SK-N-SH (cell line): ENCODE measurements around the gene ZXDC. TPM values are rescaled to one million over a fixed set of nuclear protein-coding genes. Genes with fewer than 3 reads are reported as not detected.

Source experiments
- CTCF ChIA-PET: fragments of 300-600, 350-600 bp; formaldehyde crosslinking; extraction: SDS; loops from one replicate; lab custom pipeline; 2021; lab: Yijun Ruan, JAX
- POLR2A ChIA-PET: fragments of 350-600 bp; sonication (Branson Sonifier 250); formaldehyde crosslinking; extraction: SDS; loops from one replicate; lab custom pipeline; 2020; ENCODE audit warnings: antibody characterized with exemption, inconsistent platforms; lab: Yijun Ruan, JAX
- DNase-seq: peaks from one replicate; pipeline ENCODE4 v3.0.0; 2012
- H2AFZ ChIP-seq: fragments of 200-600 bp; sonication (generic); 2 replicates; pipeline ENCODE4 v1.8.1; 2016; ENCODE audit warnings: antibody characterized with exemption, mild to moderate bottlenecking, low read depth
- H3F3A ChIP-seq: fragments of 200-600 bp; sonication (generic); replicated peaks from 2 replicates; pipeline ENCODE3; 2016; ENCODE audit warnings: antibody characterized with exemption, mild to moderate bottlenecking; ENCODE audit not compliant: insufficient read depth
- H3K27ac ChIP-seq, 2 experiments: fragments of 200-500 bp in 1 of 2; fragments of 200-600 bp in 1 of 2; sonication (Bioruptor generic) in 1 of 2; sonication (generic), shearing (Covaris generic) in 1 of 2; 2 replicates each; pipeline versions ENCODE4 v1.5.1 to v1.6.1; 2014 to 2016; ENCODE audit warnings: low read depth in 2 of 2, inconsistent platforms in 1 of 2, low read length in 1 of 2, mild to moderate bottlenecking in 1 of 2, mixed read lengths in 1 of 2
- H3K27me3 ChIP-seq: fragments of 200-600 bp; sonication (generic), shearing (Covaris generic); 2 replicates; pipeline ENCODE4 v1.6.1; 2016; ENCODE audit warnings: mixed run types; ENCODE audit not compliant: insufficient read depth
- H3K36me3 ChIP-seq, 2 experiments: fragments of 200-500 bp in 1 of 2; fragments of 200-600 bp in 1 of 2; sonication (Bioruptor generic) in 1 of 2; sonication (generic) in 1 of 2; replicated peaks in 1 of 2; 2 replicates each; pipeline versions ENCODE3 to v1.5.1; 2014 to 2016; ENCODE audit warnings: low read length in 1 of 2, mild to moderate bottlenecking in 1 of 2; ENCODE audit not compliant: insufficient read depth in 2 of 2, control insufficient read depth in 1 of 2
- H3K4me1 ChIP-seq, 2 experiments: fragments of 200-500 bp in 1 of 2; fragments of 200-600 bp in 1 of 2; sonication (Bioruptor generic) in 1 of 2; sonication (generic), shearing (Covaris generic) in 1 of 2; 2 replicates each; pipeline versions ENCODE4 v1.5.1 to v1.6.1; 2014 to 2016; ENCODE audit warnings: low read depth in 1 of 2, low read length in 1 of 2, mixed run types in 1 of 2; ENCODE audit not compliant: insufficient read depth in 2 of 2, control insufficient read depth in 1 of 2
- H3K4me2 ChIP-seq: fragments of 200-600 bp; sonication (generic), shearing (Covaris generic); 2 replicates; pipeline ENCODE4 v1.6.1; 2017; ENCODE audit warnings: mixed run types
- H3K4me3 ChIP-seq, 2 experiments: fragments of 200-500 bp in 1 of 2; fragments of 200-600 bp in 1 of 2; sonication (Bioruptor generic) in 1 of 2; sonication (generic), shearing (Covaris generic) in 1 of 2; 2 replicates each; pipeline versions ENCODE4 v1.5.1 to v1.8.1; 2014 to 2016; ENCODE audit warnings: low read depth in 2 of 2, inconsistent platforms in 1 of 2, low read length in 1 of 2, mild to moderate bottlenecking in 1 of 2, mixed read lengths in 1 of 2, moderate library complexity in 1 of 2
- H3K79me2 ChIP-seq: fragments of 200-600 bp; sonication (generic); 2 replicates; pipeline ENCODE4 v1.8.1; 2017; ENCODE audit warnings: mild to moderate bottlenecking; ENCODE audit not compliant: insufficient read depth
- H3K9ac ChIP-seq: fragments of 200-600 bp; sonication (generic); 2 replicates; pipeline ENCODE4 v1.6.1; 2017; ENCODE audit warnings: mixed run types
- H3K9me2 ChIP-seq: fragments of 200-600 bp; sonication (generic); 2 replicates; pipeline ENCODE4 v1.6.1; 2017; ENCODE audit warnings: mixed run types
- H3K9me3 ChIP-seq: fragments of 200-600 bp; sonication (generic); 2 replicates; pipeline ENCODE4 v1.6.1; 2017; ENCODE audit warnings: mixed run types, mild to moderate bottlenecking, moderate library complexity
- H4K20me1 ChIP-seq: fragments of 200-600 bp; sonication (generic); 2 replicates; pipeline ENCODE4 v1.6.1; 2017; ENCODE audit warnings: mild to moderate bottlenecking, mixed run types; ENCODE audit not compliant: insufficient read depth
- FOXM1 ChIP-seq: IDR thresholded peaks from 2 replicates; pipeline ENCODE4 v1.4.0; 2012; ENCODE audit warnings: low read depth, mild to moderate bottlenecking
- GABPA ChIP-seq: IDR thresholded peaks from 2 replicates; pipeline ENCODE4 v1.4.0; 2012; ENCODE audit warnings: low read depth, mild to moderate bottlenecking
- GATA2 ChIP-seq: sonication (generic); formaldehyde crosslinking; IDR thresholded peaks from 2 replicates; pipeline ENCODE4 v1.5.0; 2020; ENCODE audit warnings: mild to moderate bottlenecking, missing genetic modification reagents
- JUND ChIP-seq: IDR thresholded peaks from 2 replicates; pipeline ENCODE4 v1.4.0; 2012
- MEF2A ChIP-seq: IDR thresholded peaks from 2 replicates; pipeline ENCODE4 v1.4.0; 2012; ENCODE audit warnings: low read depth, borderline replicate concordance
- POLR2AphosphoS5 ChIP-seq: IDR thresholded peaks from 2 replicates; pipeline ENCODE4 v1.6.1; 2012; ENCODE audit warnings: low read depth, low read length
- RFX5 ChIP-seq: IDR thresholded peaks from 2 replicates; pipeline ENCODE4 v1.6.1; 2012; ENCODE audit warnings: mild to moderate bottlenecking, improper control_type of control experiment, low read length
- WGBS: methylation state at CpG from one replicate; pipeline ENCODE4 v1.1.6; 2017; ENCODE audit warnings: low lambda C conversion rate; 5-methylcytosine and 5-hydroxymethylcytosine counted together
- polyA plus RNA-seq, 3 experiments: library from polyadenylated mRNA; depleted of rRNA; stranded (reverse); fragments of >200 nt; gene quantifications; 2 replicates each; pipeline ENCODE4 v1.2.3, GENCODE V29; 2012
- TF ChIP-seq, protein P1 (sequence below): fragments of 200-600 bp; sonication (generic); IDR thresholded peaks from 2 replicates; pipeline ENCODE4 v1.6.1; 2017; ENCODE audit warnings: antibody characterized with exemption, mild to moderate bottlenecking, moderate library complexity
- TF ChIP-seq, protein P2 (sequence below): fragments of 150-350 bp; IDR thresholded peaks from 2 replicates; pipeline ENCODE4 v1.6.1; 2017; ENCODE audit warnings: antibody characterized with exemption, low read length, low read depth, borderline replicate concordance
- TF ChIP-seq, protein P3 (sequence below): IDR thresholded peaks from 2 replicates; pipeline ENCODE4 v1.6.1; 2012; ENCODE audit warnings: mild to moderate bottlenecking, low read depth, low read length, moderate library complexity
- TF ChIP-seq, protein P4 (sequence below): fragments of 150-350 bp; IDR thresholded peaks from 2 replicates; pipeline ENCODE4 v1.6.1; 2016; ENCODE audit warnings: mild to moderate bottlenecking, low read depth, low read length
- TF ChIP-seq, protein P5 (sequence below): IDR thresholded peaks from 2 replicates; pipeline ENCODE4 v1.4.0; 2012; ENCODE audit warnings: low read depth, borderline replicate concordance

The ZXDC gene
- polyA plus RNA-seq, 1 of the 3 experiments (the other 2 are of a cell fraction) = 8.5 TPM

DNA sequence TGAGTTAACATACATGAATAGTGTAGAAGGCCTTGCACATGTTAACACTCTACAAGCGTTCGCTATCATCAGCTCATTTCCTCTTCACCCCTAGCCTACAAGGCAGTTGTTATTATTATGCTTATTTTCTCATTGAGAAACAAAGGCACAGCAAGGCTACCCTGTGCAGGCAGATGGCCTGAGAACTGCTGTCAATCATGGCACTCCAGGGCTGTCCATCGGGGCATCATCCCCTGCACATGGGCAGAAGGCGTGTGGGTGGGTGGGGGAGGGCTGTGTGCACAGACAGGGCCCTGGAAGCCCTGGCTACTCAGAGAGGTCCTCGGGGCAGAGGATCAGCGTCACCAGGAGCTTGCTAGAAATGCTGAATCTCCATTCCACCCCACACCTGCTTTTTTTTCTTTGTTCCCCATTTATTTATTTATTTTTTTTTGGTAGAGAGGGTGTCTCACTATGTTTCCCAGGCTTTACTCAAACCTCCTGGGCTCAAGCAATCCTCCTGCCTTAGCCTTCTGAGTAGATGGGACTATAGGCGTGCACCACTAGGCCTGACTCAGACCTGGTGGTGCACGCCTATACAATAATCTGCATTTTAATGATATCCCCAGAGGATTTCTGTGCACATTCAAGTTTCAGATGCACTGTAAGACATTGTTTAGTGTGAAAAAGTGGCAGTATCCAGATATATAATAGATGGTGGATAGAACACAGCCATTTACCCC, 9.6 kb upstream of the ZXDC start:
- H3K36me3 ChIP-seq = no peaks in the 10 kb centered on the region
- no peak overlapping the region for H3K4me3 ChIP-seq
- 78% methylated on average over 8 of the region's 8 CpGs for WGBS
- H3K9me3 ChIP-seq = no peaks in the 10 kb centered on the region
- POLR2A ChIA-PET = no interaction called here
- H2AFZ ChIP-seq = no peak overlapping the region
- no peak overlapping the region for H3K27ac ChIP-seq
- H3F3A ChIP-seq = no peaks in the 10 kb centered on the region
- no peaks in the 10 kb centered on the region for H3K79me2 ChIP-seq
- H3K4me1 ChIP-seq = peaks cover 0 to 29% of the 10 kb centered on the region in 2 experiments; a peak in 1 of 4 replicates
- TF ChIP-seq JUND (no peak), GABPA (no peak), MEF2A (no peak), FOXM1 (no peak), RFX5 (no peak), GATA2 (CRISPR knock-in tag) (no peak), POLR2AphosphoS5 (no peak)
- TF ChIP-seq, protein P1, sequence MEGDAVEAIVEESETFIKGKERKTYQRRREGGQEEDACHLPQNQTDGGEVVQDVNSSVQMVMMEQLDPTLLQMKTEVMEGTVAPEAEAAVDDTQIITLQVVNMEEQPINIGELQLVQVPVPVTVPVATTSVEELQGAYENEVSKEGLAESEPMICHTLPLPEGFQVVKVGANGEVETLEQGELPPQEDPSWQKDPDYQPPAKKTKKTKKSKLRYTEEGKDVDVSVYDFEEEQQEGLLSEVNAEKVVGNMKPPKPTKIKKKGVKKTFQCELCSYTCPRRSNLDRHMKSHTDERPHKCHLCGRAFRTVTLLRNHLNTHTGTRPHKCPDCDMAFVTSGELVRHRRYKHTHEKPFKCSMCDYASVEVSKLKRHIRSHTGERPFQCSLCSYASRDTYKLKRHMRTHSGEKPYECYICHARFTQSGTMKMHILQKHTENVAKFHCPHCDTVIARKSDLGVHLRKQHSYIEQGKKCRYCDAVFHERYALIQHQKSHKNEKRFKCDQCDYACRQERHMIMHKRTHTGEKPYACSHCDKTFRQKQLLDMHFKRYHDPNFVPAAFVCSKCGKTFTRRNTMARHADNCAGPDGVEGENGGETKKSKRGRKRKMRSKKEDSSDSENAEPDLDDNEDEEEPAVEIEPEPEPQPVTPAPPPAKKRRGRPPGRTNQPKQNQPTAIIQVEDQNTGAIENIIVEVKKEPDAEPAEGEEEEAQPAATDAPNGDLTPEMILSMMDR = no peak
- TF ChIP-seq, protein P2, sequence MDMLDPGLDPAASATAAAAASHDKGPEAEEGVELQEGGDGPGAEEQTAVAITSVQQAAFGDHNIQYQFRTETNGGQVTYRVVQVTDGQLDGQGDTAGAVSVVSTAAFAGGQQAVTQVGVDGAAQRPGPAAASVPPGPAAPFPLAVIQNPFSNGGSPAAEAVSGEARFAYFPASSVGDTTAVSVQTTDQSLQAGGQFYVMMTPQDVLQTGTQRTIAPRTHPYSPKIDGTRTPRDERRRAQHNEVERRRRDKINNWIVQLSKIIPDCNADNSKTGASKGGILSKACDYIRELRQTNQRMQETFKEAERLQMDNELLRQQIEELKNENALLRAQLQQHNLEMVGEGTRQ = no peak
- TF ChIP-seq, protein P3, sequence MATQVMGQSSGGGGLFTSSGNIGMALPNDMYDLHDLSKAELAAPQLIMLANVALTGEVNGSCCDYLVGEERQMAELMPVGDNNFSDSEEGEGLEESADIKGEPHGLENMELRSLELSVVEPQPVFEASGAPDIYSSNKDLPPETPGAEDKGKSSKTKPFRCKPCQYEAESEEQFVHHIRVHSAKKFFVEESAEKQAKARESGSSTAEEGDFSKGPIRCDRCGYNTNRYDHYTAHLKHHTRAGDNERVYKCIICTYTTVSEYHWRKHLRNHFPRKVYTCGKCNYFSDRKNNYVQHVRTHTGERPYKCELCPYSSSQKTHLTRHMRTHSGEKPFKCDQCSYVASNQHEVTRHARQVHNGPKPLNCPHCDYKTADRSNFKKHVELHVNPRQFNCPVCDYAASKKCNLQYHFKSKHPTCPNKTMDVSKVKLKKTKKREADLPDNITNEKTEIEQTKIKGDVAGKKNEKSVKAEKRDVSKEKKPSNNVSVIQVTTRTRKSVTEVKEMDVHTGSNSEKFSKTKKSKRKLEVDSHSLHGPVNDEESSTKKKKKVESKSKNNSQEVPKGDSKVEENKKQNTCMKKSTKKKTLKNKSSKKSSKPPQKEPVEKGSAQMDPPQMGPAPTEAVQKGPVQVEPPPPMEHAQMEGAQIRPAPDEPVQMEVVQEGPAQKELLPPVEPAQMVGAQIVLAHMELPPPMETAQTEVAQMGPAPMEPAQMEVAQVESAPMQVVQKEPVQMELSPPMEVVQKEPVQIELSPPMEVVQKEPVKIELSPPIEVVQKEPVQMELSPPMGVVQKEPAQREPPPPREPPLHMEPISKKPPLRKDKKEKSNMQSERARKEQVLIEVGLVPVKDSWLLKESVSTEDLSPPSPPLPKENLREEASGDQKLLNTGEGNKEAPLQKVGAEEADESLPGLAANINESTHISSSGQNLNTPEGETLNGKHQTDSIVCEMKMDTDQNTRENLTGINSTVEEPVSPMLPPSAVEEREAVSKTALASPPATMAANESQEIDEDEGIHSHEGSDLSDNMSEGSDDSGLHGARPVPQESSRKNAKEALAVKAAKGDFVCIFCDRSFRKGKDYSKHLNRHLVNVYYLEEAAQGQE = no peak
- TF ChIP-seq, protein P4, sequence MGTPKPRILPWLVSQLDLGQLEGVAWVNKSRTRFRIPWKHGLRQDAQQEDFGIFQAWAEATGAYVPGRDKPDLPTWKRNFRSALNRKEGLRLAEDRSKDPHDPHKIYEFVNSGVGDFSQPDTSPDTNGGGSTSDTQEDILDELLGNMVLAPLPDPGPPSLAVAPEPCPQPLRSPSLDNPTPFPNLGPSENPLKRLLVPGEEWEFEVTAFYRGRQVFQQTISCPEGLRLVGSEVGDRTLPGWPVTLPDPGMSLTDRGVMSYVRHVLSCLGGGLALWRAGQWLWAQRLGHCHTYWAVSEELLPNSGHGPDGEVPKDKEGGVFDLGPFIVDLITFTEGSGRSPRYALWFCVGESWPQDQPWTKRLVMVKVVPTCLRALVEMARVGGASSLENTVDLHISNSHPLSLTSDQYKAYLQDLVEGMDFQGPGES = no peak
- TF ChIP-seq, protein P5, sequence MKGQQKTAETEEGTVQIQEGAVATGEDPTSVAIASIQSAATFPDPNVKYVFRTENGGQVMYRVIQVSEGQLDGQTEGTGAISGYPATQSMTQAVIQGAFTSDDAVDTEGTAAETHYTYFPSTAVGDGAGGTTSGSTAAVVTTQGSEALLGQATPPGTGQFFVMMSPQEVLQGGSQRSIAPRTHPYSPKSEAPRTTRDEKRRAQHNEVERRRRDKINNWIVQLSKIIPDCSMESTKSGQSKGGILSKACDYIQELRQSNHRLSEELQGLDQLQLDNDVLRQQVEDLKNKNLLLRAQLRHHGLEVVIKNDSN = no peak
- TF ChIP-seq, all 33 proteins: peak for 0
- H3K4me2 ChIP-seq = no peak overlapping the region
- peaks cover 5% of the 10 kb centered on the region for H3K27me3 ChIP-seq
- no peaks in the 10 kb centered on the region for H4K20me1 ChIP-seq
- DNase-seq = no peak
- no peaks in the 10 kb centered on the region for H3K9me2 ChIP-seq
- CTCF ChIA-PET = interaction anchor here (1.2 kb wide), 1 partner anchor 266 kb away, joined by 3 read pairs; no protein-coding TSS in a partner anchor
- no peak overlapping the region for H3K9ac ChIP-seq
